Right cardiac atrium (tissue), 5 donors: ENCODE data around the gene GP5. TPM values are rescaled to one million over a fixed set of nuclear protein-coding genes. Genes with fewer than 3 reads are reported as not detected.

Experiments
- ATAC-seq, 2 donors: fragments of 200-7000 bp; cut with Tn5 transposase; one replicate each; pipeline versions ENCODE4 v1.8.0 to v1.9.1; 2020; ENCODE audit warnings: moderate library complexity in 2 of 2, mild to moderate bottlenecking in 1 of 2
- DNase-seq, 3 donors: peaks; one replicate each; pipeline ENCODE4 v3.0.0-alpha.2; 2020
- H3K27ac ChIP-seq: one replicate; pipeline ENCODE4 v1.5.1; 2013; ENCODE audit warnings: mild to moderate bottlenecking, low read length, control low read depth, moderate library complexity
- H3K27me3 ChIP-seq: one replicate; pipeline ENCODE4 v1.6.1; 2013; ENCODE audit not compliant: control insufficient read depth, insufficient read depth
- H3K4me1 ChIP-seq: one replicate; pipeline ENCODE4 v1.6.1; 2013; ENCODE audit warnings: low read length; ENCODE audit not compliant: control insufficient read depth, insufficient read depth
- H3K4me3 ChIP-seq: one replicate; pipeline ENCODE4 v1.5.1; 2013; ENCODE audit warnings: low read length, control low read depth
- H3K9me3 ChIP-seq: one replicate; pipeline ENCODE4 v1.6.1; 2013; ENCODE audit warnings: low read length; ENCODE audit not compliant: control insufficient read depth
- WGBS: extraction: QIAGEN DNeasy Blood & Tissue Kit; methylation state at CpG from one replicate; pipeline ENCODE4 v1.1.7; 2013; 5-methylcytosine and 5-hydroxymethylcytosine counted together
- intact Hi-C, 4 donors: fragments of 100-400 bp; cut with DNase I; formaldehyde crosslinking; loops; one replicate each; pipeline versions ENCODE4 v1.11.0 to v1.14.0; 2022 to 2023
- polyA plus RNA-seq: library from polyadenylated mRNA; stranded (reverse); fragments of 200-250 nt; gene quantifications from one replicate; pipeline ENCODE4 v1.2.3, GENCODE V29; 2013
- total RNA-seq, 4 donors: library from RNA; stranded (reverse); fragmentation: NEBNext Ultra II Directional; extraction: Animal tissue kit (Norgen Biotek cat#: 25700); gene quantifications; one replicate each; pipeline ENCODE4 v1.2.1, GENCODE V29; 2021
- donor health status: healthy with polysubstance abuse.
- donor health status: DM: no; HTN: yes; CAD: no.
- donor health status: DM: no; HTN: no; CAD: no.
- donor health status: DM: no; HTN: yes; CAD: no; lungs with severe emphysema.
- donor health status: DM: yes; HTN: yes; CAD: no.

The GP5 gene
- total and polyA plus RNA-seq, 5 donors, result 0.07 TPM; not detected in 4

- intact Hi-C loops, result no loop called here
- Histone ChIP-seq H3K27ac (no peak overlapping the region), H3K4me1 (no peaks in the 10 kb centered on the region), H3K4me3 (no peak overlapping the region), H3K27me3 (no peaks in the 10 kb centered on the region), H3K9me3 (no peaks in the 10 kb centered on the region)
- DNase-seq (peak in 1 of 3 donors; percentile 68), ATAC-seq (peak; percentile 40 to 55)
- 4% methylated on average over 38 of the region's 38 CpGs for WGBS
Measured at GRCh38 chr3:194397757-194398312, 1.2 kb downstream of the GP5 start.

GRCh38 chr3:194396859-194397756 lies 2.0 kb downstream of the GP5 start:
- intact Hi-C loops, result no loop called here
- H3K27me3 ChIP-seq, result no peaks in the 10 kb centered on the region
- no peak overlapping the region for H3K4me3 ChIP-seq
- ATAC-seq (peak; percentile 8 to 40), DNase-seq (no peak)
- H3K27ac ChIP-seq, result no peak overlapping the region
- 36% methylated on average over 73 of the region's 73 CpGs for WGBS
- no peaks in the 10 kb centered on the region for H3K4me1 ChIP-seq
- H3K9me3 ChIP-seq, result no peaks in the 10 kb centered on the region

GRCh38 chr3:194396539-194396858 lies 2.6 kb downstream of the GP5 start:
- no peak for DNase-seq
- intact Hi-C loops, result no loop called here
- no peak for ATAC-seq
- Histone ChIP-seq H3K4me3 (no peak overlapping the region), H3K27ac (no peak overlapping the region), H3K9me3 (no peaks in the 10 kb centered on the region), H3K4me1 (no peaks in the 10 kb centered on the region), H3K27me3 (no peaks in the 10 kb centered on the region)
- WGBS, result 36% methylated on average over 13 of the region's 13 CpGs

- no peak overlapping the region for H3K4me3 ChIP-seq
- intact Hi-C loops, result no loop called here
Measured at GRCh38 chr3:194395778-194396538, 3.1 kb downstream of the GP5 start.

GRCh38 chr3:194395212-194395611 lies 3.9 kb downstream of the GP5 start:
- no peaks in the 10 kb centered on the region for H3K4me1 ChIP-seq
- H3K9me3 ChIP-seq, result no peaks in the 10 kb centered on the region
- 91% methylated on average over 5 of the region's 5 CpGs for WGBS
- H3K27ac ChIP-seq, result no peak overlapping the region
- no peak overlapping the region for H3K4me3 ChIP-seq
- H3K27me3 ChIP-seq, result no peaks in the 10 kb centered on the region
- ATAC-seq, result no peak
- intact Hi-C loops, result no loop called here
- no peak for DNase-seq

More at GRCh38 chr3:194395778-194396538, 3.1 kb downstream of the GP5 start:
- Histone ChIP-seq H3K9me3 (no peaks in the 10 kb centered on the region), H3K27ac (no peak overlapping the region), H3K4me1 (no peaks in the 10 kb centered on the region), H3K27me3 (no peaks in the 10 kb centered on the region)
- ATAC-seq (peak; percentile 59 to 77), DNase-seq (peak in 2 of 3 donors; percentile 34 to 71)
- WGBS, result 50% methylated on average over 26 of the region's 26 CpGs

- no peak for ATAC-seq
- H3K27me3 ChIP-seq, result no peaks in the 10 kb centered on the region
- H3K4me3 ChIP-seq, result no peak overlapping the region
- intact Hi-C loops, result no loop called here
- H3K4me1 ChIP-seq, result no peaks in the 10 kb centered on the region
- no peaks in the 10 kb centered on the region for H3K9me3 ChIP-seq
- no peak for DNase-seq
- WGBS, result 87% methylated on average over 7 of the region's 7 CpGs
- no peak overlapping the region for H3K27ac ChIP-seq
Measured at GRCh38 chr3:194392576-194392975, 6.5 kb downstream of the GP5 start.

GRCh38 chr3:194390835-194391234 lies 8.2 kb downstream of the GP5 start:
- DNase-seq, result no peak

GRCh38 chr3:194389269-194389668 lies 9.8 kb downstream of the GP5 start:
- ATAC-seq (no peak), DNase-seq (no peak)
- Histone ChIP-seq H3K9me3 (no peaks in the 10 kb centered on the region), H3K4me3 (no peak overlapping the region), H3K27ac (no peak overlapping the region), H3K27me3 (no peaks in the 10 kb centered on the region), H3K4me1 (no peaks in the 10 kb centered on the region)
- WGBS, result 95% methylated on average over 8 of the region's 8 CpGs
- intact Hi-C loops, result no loop called here

More at GRCh38 chr3:194390835-194391234, 8.2 kb downstream of the GP5 start:
- Histone ChIP-seq H3K27ac (no peak overlapping the region), H3K9me3 (no peaks in the 10 kb centered on the region), H3K4me1 (no peaks in the 10 kb centered on the region), H3K4me3 (no peak overlapping the region), H3K27me3 (no peaks in the 10 kb centered on the region)
- intact Hi-C loops, result no loop called here
- ATAC-seq, result no peak

- intact Hi-C loops, result no loop called here
- ATAC-seq (no peak), DNase-seq (no peak)
- Histone ChIP-seq H3K4me1 (no peaks in the 10 kb centered on the region), H3K27me3 (no peaks in the 10 kb centered on the region), H3K27ac (no peak overlapping the region), H3K9me3 (no peaks in the 10 kb centered on the region), H3K4me3 (no peak overlapping the region)
- 98% methylated on average over 8 of the region's 8 CpGs for WGBS
Measured at GRCh38 chr3:194387926-194388418, 11.1 kb downstream of the GP5 start.

GRCh38 chr3:194387276-194387675 lies 11.8 kb downstream of the GP5 start:
- ATAC-seq (no peak), DNase-seq (no peak)
- Histone ChIP-seq H3K4me1 (no peaks in the 10 kb centered on the region), H3K27ac (no peak overlapping the region), H3K9me3 (no peaks in the 10 kb centered on the region), H3K27me3 (no peaks in the 10 kb centered on the region), H3K4me3 (no peak overlapping the region)
- 97% methylated on average over 6 of the region's 6 CpGs for WGBS
- intact Hi-C loops, result no loop called here

GRCh38 chr3:194386648-194387047 lies 12.4 kb downstream of the GP5 start:
- intact Hi-C loops, result no loop called here

More at GRCh38 chr3:194386648-194387047, 12.4 kb downstream of the GP5 start:
- 58% methylated on average over 7 of the region's 7 CpGs for WGBS
- ATAC-seq (no peak), DNase-seq (no peak)
- Histone ChIP-seq H3K27me3 (no peaks in the 10 kb centered on the region), H3K4me3 (no peak overlapping the region), H3K9me3 (no peaks in the 10 kb centered on the region), H3K27ac (no peak overlapping the region), H3K4me1 (no peaks in the 10 kb centered on the region)
